ENCODE results near the gene CD5L. TPM values are rescaled to one million over a fixed set of nuclear protein-coding genes. Genes with fewer than 3 reads are reported as not detected.

The CD5L gene
- total RNA-seq, 2 donors from 2014 or later = not detected

DNA sequence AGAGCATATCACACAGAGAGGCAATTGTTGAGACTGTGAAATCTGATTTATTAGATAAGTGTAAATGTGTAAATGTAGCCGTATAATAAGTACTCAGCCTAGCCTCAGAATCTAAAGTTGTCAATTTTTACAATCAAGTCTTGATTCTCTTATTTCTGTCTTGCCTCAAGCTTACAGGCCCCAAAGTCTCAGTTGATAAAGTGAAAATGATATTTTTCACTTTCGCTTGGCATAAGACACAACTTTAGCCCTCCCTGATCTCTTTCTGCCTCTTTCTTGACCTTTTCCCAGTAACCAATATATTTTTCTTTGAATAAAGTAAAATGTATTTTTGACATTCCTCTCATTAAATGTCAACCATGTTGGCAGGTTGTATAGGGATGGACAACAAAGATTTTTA lies 10.7 kb downstream of the CD5L start:
- ATAC-seq = no peak
- H3K27ac Mint-ChIP-seq = no peak overlapping the region
- H3K9me3 Mint-ChIP-seq = no peaks in the 10 kb centered on the region
- no peaks in the 10 kb centered on the region for H3K36me3 Mint-ChIP-seq
- no peak for DNase-seq (ENCODE audit: low spot score in 2 of 2)

DNA sequence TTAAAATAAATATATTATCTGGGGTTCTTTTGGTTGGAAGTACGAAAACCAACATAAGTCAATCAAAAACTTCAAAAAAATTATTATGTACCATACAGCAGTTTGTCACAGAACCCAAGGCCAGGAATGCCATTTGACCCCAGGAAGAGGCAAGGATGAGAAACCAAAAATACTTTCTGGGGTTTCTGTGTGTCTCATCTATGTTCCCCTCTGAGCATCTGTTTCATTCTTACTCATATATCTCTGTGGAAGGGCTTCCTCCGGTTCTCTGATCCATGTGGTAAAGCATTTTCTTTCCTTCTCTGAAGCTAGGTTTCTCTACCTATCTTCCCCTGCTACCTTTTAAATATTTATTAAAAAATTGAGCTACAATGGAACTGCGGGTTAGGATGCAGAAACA lies 11.9 kb downstream of the CD5L start:
- H3K9me3 Mint-ChIP-seq = peaks cover 0 to 4% of the 10 kb centered on the region in 2 donors
- DNase-seq (ENCODE audit: low spot score in 2 of 2) (no peak), ATAC-seq (no peak)
- no peak overlapping the region for H3K27ac Mint-ChIP-seq
- no peaks in the 10 kb centered on the region for H3K36me3 Mint-ChIP-seq

DNA sequence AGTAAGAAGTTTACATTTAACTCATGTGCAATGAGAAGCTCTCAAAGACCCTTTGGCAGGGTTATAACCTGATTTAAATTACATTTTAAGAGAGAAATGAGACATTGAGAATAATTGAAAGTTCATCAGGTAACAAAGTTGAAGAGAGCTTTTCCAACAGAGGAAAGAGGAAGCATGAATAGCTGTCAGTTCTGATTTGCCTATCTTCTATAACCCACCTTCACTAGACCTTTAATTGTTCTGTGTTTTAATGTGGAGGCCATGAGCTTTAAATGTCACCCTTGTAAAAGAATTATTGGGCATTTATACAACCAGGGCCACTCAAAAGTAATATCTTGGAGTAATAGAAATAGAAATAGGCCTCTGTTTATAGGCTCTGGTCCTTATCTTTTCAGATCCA lies 12.4 kb downstream of the CD5L start:
- ATAC-seq (no peak), DNase-seq (ENCODE audit: low spot score in 2 of 2) (no peak)
- peaks cover 0 to 4% of the 10 kb centered on the region in 2 donors for H3K9me3 Mint-ChIP-seq
- H3K36me3 Mint-ChIP-seq = no peaks in the 10 kb centered on the region
- no peak overlapping the region for H3K27ac Mint-ChIP-seq

DNA sequence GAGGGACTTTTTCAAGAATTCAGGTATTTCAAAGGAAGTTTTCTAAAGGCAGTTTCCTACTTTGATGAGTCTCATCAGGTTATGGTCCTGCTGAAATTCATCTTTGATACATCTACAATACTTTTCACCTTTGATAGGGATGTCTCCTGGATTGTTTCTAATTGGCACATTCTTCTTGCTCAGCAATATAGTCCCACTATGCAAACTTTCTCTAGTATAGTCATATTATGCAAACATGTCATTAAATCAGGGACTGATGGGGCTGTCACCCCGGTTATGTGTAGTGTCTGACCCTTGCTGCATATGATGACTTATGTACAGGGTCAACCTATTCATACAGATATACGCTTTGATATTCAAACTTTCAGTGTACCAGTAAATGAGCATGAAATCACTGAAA lies 21.3 kb downstream of the CD5L start:
- Mint-ChIP-seq H3K9me3 (no peaks in the 10 kb centered on the region), H3K36me3 (no peaks in the 10 kb centered on the region), H3K27ac (no peak overlapping the region)
- no peak for DNase-seq (ENCODE audit: low spot score in 2 of 2)
- ATAC-seq = no peak

DNA sequence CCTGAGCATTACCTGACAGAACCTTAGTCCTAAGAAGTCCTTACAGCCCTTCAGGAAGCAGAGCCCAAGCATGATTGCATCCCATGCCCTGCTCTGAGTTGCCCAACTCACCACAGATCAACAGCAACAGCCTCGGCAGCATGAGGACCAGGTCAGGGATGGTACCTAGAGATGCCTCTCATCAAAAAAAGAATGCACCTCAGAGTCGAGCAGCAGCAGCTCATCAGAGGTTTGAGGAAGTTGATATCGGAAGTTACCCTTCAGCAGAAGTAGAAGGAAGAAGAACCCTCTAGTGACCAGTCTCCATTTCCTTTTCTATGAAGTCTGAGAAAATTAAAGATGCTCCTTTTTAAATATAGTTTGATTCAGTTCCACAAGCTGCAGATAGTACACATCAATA lies 21.7 kb downstream of the CD5L start, which contains the start of gene FCRL1:
TSS of gene FCRL1 (minus strand) at position 225 of the 400 bp plus-strand sequence. CDS start at position 142, 83 bp downstream.
- no peaks in the 10 kb centered on the region for H3K36me3 Mint-ChIP-seq
- ATAC-seq (no peak), DNase-seq (ENCODE audit: low spot score in 2 of 2) (no peak)
- no peak within 1 kb of the TSS for H3K27ac Mint-ChIP-seq
- no peaks in the 10 kb centered on the region for H3K9me3 Mint-ChIP-seq

DNA sequence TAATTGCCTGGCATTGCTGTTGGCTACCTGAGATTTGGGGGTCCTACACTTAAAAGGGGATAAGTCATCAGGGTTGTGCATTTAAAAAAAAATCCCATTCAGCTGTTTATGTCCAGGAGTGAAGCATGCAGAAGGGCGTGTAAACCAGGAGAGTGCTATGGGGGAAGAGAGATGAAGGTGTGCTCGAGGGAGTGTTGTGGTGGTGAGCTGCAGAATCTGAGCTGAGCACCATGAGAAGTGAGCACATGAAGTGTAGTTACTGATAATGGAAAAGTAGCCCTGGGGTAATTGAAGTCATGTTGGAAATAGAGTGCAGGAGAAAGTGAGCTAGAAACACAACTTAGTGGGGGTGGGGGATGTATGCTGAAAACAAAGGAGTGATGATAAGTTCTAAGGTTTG lies 22.4 kb downstream of the CD5L start:
- H3K36me3 Mint-ChIP-seq = no peaks in the 10 kb centered on the region
- H3K27ac Mint-ChIP-seq = no peak overlapping the region
- DNase-seq (ENCODE audit: low spot score in 2 of 2) (no peak), ATAC-seq (no peak)
- peaks cover 0 to 3% of the 10 kb centered on the region in 2 donors for H3K9me3 Mint-ChIP-seq

DNA sequence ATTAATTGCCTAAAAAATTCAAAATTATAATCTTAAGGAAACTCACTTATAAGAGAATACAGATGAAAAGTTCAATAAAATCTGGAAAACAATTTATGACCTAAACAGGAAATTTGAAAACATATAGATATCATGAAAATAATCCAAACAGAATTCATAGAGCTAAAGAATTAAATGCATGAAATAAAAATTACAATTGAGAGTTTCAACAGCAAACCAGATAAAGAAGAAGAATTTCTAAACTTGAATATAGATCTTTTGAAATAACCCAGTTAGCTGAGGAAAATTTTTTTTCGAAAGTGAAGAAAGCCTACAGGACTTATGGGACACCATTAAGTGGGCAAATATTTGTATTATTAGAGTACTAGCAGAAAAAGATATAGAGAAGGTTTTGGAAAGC lies 28.3 kb downstream of the CD5L start:
- peaks cover 4 to 22% of the 10 kb centered on the region in 2 donors for H3K9me3 Mint-ChIP-seq
- no peak for DNase-seq (ENCODE audit: low spot score in 2 of 2)
- H3K36me3 Mint-ChIP-seq = peaks cover 0 to 7% of the 10 kb centered on the region in 2 donors
- H3K27ac Mint-ChIP-seq = no peak overlapping the region
- ATAC-seq = no peak

DNA sequence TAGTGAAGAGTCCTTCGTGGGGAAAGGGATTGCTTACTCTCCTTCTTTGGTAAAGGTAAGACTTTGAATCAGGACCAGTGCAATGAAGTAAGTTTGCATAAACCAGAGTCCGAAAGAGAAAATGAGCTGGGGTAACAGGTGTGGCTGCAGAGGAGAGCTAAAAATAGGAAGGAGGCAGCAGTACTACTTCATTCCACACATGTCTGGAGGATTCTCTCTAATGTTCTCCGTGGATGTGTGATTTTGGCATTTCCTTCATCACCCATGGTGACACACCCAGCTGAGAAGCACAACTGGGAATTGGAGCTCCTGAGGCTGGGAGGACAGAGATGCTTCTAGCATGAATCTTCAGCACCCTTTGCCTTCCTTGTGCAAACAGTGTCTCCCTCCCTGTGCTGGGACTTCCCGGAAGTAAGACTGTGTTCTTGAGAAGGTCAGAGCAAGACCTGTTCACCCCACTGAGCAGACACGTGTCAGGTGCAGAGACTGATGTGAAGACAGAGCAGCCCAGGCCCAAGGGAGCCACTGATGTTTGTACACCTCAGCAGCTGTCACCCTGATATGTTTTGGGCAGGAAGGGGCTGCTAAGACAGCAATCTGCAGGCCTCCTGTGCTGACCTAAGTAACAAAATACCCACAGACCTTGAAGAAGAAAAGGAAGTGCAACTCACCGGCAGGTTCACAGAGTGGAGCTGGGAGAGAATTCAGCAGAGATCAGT lies 35.0 kb downstream of the CD5L start:
- ATAC-seq (no peak), DNase-seq (ENCODE audit: low spot score in 2 of 2) (no peak)
- no peak overlapping the region for H3K27ac Mint-ChIP-seq

DNA sequence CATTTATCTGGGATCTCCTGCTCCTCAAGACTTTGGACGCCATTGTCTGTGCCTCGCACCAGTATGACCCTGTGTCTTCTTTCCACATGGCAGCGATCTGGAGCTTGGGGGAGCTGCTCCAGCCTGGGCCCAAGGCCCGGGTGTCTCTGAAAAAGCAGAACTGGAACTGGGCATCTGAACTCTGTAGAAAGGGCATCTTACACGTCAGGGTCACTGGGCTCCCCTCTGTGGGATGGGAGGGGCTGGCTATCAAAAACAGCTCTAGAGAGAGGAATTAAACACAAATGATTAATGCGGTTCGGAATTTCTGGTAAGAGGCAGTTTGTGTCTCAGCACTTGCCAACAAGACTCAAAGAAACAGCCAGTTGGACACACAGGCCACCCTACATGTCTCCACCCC lies 37.8 kb downstream of the CD5L start:
- ATAC-seq = no peak
- Mint-ChIP-seq H3K9me3 (no peaks in the 10 kb centered on the region), H3K36me3 (no peaks in the 10 kb centered on the region), H3K27ac (no peak overlapping the region)
- DNase-seq (ENCODE audit: low spot score in 2 of 2) = no peak

More for the DNA sequence above, 35.0 kb downstream of the CD5L start:
- Mint-ChIP-seq H3K36me3 (no peaks in the 10 kb centered on the region), H3K9me3 (peaks cover 0 to 4% of the 10 kb centered on the region in 2 donors)

DNA sequence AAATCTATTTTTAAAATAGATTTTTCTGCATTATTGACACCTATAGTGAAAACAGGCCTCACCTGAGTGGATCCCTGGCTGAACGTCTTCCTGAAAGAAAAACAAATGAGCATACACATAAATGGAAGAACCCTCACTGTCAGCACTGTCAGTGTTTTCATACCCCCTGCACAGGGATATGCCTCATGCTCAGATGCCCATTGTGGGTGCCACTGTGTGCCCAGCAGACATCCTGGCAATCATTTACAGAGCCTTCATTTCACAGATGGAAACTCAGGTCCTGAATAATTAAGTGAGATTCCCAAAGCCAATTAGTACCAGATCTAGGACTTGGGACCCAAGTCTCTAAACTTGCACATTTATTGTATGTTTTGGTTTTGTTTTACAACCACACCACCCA lies 41.6 kb downstream of the CD5L start:
- ATAC-seq (no peak), DNase-seq (ENCODE audit: low spot score in 2 of 2) (no peak)
- H3K36me3 Mint-ChIP-seq = no peaks in the 10 kb centered on the region
- H3K27ac Mint-ChIP-seq = no peak overlapping the region
- no peaks in the 10 kb centered on the region for H3K9me3 Mint-ChIP-seq

DNA sequence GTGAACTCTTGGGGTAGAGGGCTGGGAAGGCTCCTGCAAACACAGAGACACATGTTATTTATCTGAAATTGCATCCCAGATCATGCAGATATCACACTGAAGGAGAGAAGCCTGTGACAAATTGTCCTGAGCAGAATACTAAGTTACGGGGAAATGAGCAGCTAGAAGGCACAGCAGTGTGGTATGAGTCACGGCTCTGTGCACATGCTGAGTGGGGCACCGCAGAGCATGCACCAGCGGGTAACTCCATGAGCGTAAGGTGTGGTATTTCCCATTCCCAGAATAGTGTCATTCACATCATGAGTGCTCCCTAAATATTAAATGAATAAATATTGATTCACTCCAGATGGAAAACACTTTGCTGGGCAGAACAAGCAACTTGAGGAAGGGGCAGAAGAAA lies 43.4 kb downstream of the CD5L start:
- DNase-seq (ENCODE audit: low spot score in 2 of 2) = no peak
- peaks cover 3 to 9% of the 10 kb centered on the region in 2 donors for H3K9me3 Mint-ChIP-seq
- H3K27ac Mint-ChIP-seq = no peak overlapping the region
- peaks cover 2 to 4% of the 10 kb centered on the region in 2 donors for H3K36me3 Mint-ChIP-seq
- ATAC-seq = no peak

DNA sequence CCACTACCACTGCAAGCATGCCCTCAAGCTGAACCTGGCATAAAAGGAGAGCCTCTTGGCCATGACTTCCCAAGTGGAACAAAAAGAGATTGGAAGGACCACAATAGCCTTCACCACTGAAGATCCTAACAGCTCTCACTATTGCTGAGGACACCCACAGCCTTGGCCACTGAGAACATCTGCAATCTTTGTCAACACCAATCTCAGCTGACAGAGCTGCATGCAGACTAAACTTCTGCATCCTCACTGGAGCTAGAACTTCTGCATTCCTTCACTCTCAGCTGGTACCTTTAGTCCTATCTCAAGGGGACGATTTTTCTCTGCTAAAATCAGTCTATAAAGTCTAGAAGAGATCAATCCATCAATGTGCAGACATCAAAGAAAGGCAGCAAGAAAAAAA lies 56.4 kb downstream of the CD5L start:
- H3K9me3 Mint-ChIP-seq = peaks cover 8 to 11% of the 10 kb centered on the region in 2 donors
- DNase-seq (ENCODE audit: low spot score in 2 of 2) (no peak), ATAC-seq (no peak)
- H3K36me3 Mint-ChIP-seq = peaks cover 0 to 5% of the 10 kb centered on the region in 2 donors
- H3K27ac Mint-ChIP-seq = no peak overlapping the region

DNA sequence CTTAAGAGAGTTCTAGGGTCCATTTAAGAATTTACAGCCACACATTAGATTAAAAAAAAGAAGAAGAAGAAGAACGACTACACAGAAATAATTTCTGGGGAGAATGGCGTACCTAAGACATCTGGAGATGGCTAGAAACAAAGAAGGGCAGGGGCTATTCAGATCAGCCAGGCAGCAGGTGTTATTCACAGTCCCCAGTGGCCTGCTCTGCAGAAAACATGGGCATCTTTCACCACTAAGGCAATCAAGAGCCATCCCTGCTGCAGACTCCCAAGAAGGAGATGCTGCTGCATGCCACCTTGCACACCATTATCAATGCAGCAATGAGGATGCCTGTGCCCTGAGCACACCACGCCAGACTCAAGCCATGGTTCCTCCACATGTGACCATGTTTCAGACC lies 56.8 kb downstream of the CD5L start:
- ATAC-seq (no peak), DNase-seq (ENCODE audit: low spot score in 2 of 2) (no peak)
- H3K27ac Mint-ChIP-seq = no peak overlapping the region
- H3K36me3 Mint-ChIP-seq = peaks cover 0 to 5% of the 10 kb centered on the region in 2 donors
- H3K9me3 Mint-ChIP-seq = peaks cover 5 to 11% of the 10 kb centered on the region in 2 donors

DNA sequence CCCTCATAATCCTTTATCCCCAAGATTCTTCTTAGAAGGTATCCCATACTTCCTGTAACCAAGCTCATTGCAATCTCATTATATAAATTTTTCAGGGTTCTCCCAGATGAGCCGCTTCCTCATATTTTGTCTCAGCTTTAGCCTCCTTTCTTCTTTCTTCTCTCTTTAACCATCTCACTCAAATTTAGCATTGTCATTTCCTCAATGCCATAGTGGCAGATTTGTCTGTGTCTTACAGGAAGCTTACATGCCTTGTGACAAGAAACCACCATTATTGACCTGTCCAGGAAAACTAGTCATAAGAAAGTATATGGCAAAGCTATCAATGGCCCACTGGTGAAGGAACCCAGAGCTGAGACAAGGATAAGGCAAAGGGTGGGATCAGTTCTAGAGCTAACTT lies 58.7 kb downstream of the CD5L start:
- Mint-ChIP-seq H3K9me3 (peaks cover 5 to 11% of the 10 kb centered on the region in 2 donors), H3K36me3 (peaks cover 0 to 5% of the 10 kb centered on the region in 2 donors), H3K27ac (no peak overlapping the region)
- ATAC-seq (no peak), DNase-seq (ENCODE audit: low spot score in 2 of 2) (no peak)

DNA sequence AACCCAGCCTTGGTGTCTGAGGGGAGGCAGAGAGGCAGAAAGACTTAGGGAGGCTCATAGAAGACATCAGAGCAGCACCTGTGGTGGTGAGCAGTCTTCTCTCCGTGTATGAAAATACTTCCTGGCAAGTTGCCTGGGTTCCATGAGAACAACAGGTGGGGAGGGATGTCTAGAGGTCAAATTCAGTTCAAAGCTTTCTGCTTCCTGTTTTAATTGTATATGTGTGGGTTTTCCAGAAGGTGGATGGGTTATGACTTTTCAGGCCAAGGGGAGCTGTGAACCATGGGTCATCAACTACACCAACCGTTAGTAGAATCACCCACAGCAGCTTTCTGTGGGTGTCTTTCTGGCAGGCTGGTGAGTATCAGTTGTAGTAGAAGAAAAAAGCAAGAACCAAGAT lies 60.6 kb downstream of the CD5L start:
- Mint-ChIP-seq H3K27ac (no peak overlapping the region), H3K9me3 (peaks cover 0 to 4% of the 10 kb centered on the region in 2 donors), H3K36me3 (peaks cover 0 to 5% of the 10 kb centered on the region in 2 donors)
- no peak for DNase-seq (ENCODE audit: low spot score in 2 of 2)
- peak in 1 of 2 donors; percentile 61 for ATAC-seq

Data from activated naive CD4-positive, alpha-beta T cell treated with anti-CD3 and anti-CD28 coated beads, Interleukin-2, amount 50 U/mL, for 72 hours (primary cell).